Lung microvascular endothelial cell (primary cell): ENCODE results near the gene RNF212. TPM values are rescaled to one million over a fixed set of nuclear protein-coding genes. Genes with fewer than 3 reads are reported as not detected.

ENCODE experiments used
- total RNA-seq: library from RNA; depleted of rRNA; stranded (reverse); fragments of >200 nt; gene quantifications from 2 replicates; pipeline ENCODE4 v1.2.1, GENCODE V29; 2014

Gene RNF212
- total RNA-seq, 1 donor from 2014 or later: 0.79 TPM

Other genes with a start within 250 kb of the RNF212 start
- 42.1 and 74.8 TPM in 2 replicates for gene GAK, start 181.2 kb downstream of the RNF212 start, total RNA-seq
- 7.2 and 8.5 TPM in 2 replicates for gene TMEM175, start 181.1 kb downstream of the RNF212 start, total RNA-seq
- gene DGKQ, start 140.0 kb downstream of the RNF212 start, total RNA-seq: 11.1 and 18.3 TPM in 2 replicates
- 4.8 and 9.5 TPM in 2 replicates for gene IDUA, start 126.5 kb downstream of the RNF212 start, total RNA-seq
- gene SLC26A1, start 120.2 kb downstream of the RNF212 start, total RNA-seq: under 0.01 and 0.20 TPM in 2 replicates
- 6.3 and 16.9 TPM in 2 replicates for gene FGFRL1, start 101.9 kb downstream of the RNF212 start, total RNA-seq
- gene SPON2, start 59.0 kb upstream of the RNF212 start, total RNA-seq: 0.40 and 0.65 TPM in 2 replicates
- 166 and 239 TPM in 2 replicates for gene CTBP1, start 135.6 kb upstream of the RNF212 start, total RNA-seq
- gene MAEA, start 176.3 kb upstream of the RNF212 start, total RNA-seq: 35.7 and 49.2 TPM in 2 replicates
- gene UVSSA, start 233.6 kb upstream of the RNF212 start, total RNA-seq: 1.7 and 3.6 TPM in 2 replicates